HG02885 (cell line): ENCODE measurements around the gene KCNIP4.

Experiments used
- ATAC-seq: cut with Tn5 transposase; IDR thresholded peaks from one replicate; pipeline ENCODE4 v1.9.1; 2021; ENCODE audit warnings: mild to moderate bottlenecking; ENCODE audit not compliant: unreplicated experiment, poor library complexity

KCNIP4 gene

GRCh38 chr4:21769404-21770147 lies 179.0 kb downstream of the KCNIP4 start:
- ATAC-seq = no peak

GRCh38 chr4:21768349-21769310 lies 179.9 kb downstream of the KCNIP4 start:
- ATAC-seq = peak; percentile 72

GRCh38 chr4:21765810-21766407 lies 182.7 kb downstream of the KCNIP4 start:
- peak; percentile 78 for ATAC-seq

GRCh38 chr4:21763855-21764254 lies 184.7 kb downstream of the KCNIP4 start:
- ATAC-seq = no peak

GRCh38 chr4:21757248-21757647 lies 191.3 kb downstream of the KCNIP4 start:
- ATAC-seq = no peak

GRCh38 chr4:21753084-21753760 lies 195.3 kb downstream of the KCNIP4 start:
- no peak for ATAC-seq

GRCh38 chr4:21752616-21753015 lies 196.0 kb downstream of the KCNIP4 start:
- no peak for ATAC-seq

- ATAC-seq = no peak
Observed at GRCh38 chr4:21749924-21750323, 198.6 kb downstream of the KCNIP4 start.

GRCh38 chr4:21749412-21749811 lies 199.2 kb downstream of the KCNIP4 start:
- no peak for ATAC-seq

GRCh38 chr4:21744046-21744445 lies 204.5 kb downstream of the KCNIP4 start:
- no peak for ATAC-seq

GRCh38 chr4:21742326-21742725 lies 206.2 kb downstream of the KCNIP4 start:
- ATAC-seq = no peak

GRCh38 chr4:21738821-21739220 lies 209.8 kb downstream of the KCNIP4 start:
- ATAC-seq = no peak

- no peak for ATAC-seq
Observed at GRCh38 chr4:21735866-21736265, 212.7 kb downstream of the KCNIP4 start.

- ATAC-seq = no peak
Observed at GRCh38 chr4:21733894-21734630, 214.5 kb downstream of the KCNIP4 start.

GRCh38 chr4:21728304-21728703 lies 220.3 kb downstream of the KCNIP4 start:
- no peak for ATAC-seq

- ATAC-seq = no peak
Observed at GRCh38 chr4:21726255-21726815, 222.2 kb downstream of the KCNIP4 start.

- no peak for ATAC-seq
Observed at GRCh38 chr4:21722157-21722839, 226.3 kb downstream of the KCNIP4 start.

- no peak for ATAC-seq
Observed at GRCh38 chr4:21716531-21716930, 232.0 kb downstream of the KCNIP4 start.
